Endothelial cell of umbilical vein (primary cell): Measurements from ENCODE around the gene PCGF3. TPM values are rescaled to one million over a fixed set of nuclear protein-coding genes. Genes with fewer than 3 reads are reported as not detected.

Experiments used
- BruUV-seq: library from RNA; stranded (reverse); fragments of 400-500 nt; replicated peaks from 2 replicates; lab custom pipeline; 2021; lab: Mats Ljungman, UMichigan
- CTCF ChIA-PET: fragments of 300-600, 350-600 bp; sonication (Branson Sonifier 250); formaldehyde crosslinking; loops from one replicate; lab custom pipeline; 2021; ENCODE audit warnings: antibody characterized with exemption, inconsistent platforms; lab: Charles Lee
- POLR2A ChIA-PET: fragments of 300-600, 350-600 bp; sonication (Branson Sonifier 250); formaldehyde crosslinking; loops from one replicate; lab custom pipeline; 2021; ENCODE audit warnings: antibody characterized with exemption, inconsistent platforms; lab: Charles Lee
- DNase-seq: peaks from one replicate; pipeline ENCODE4 v3.0.0-alpha.2; 2011; ENCODE audit warnings: low read depth, low spot score
- FAIRE-seq: peaks from 2 replicates; lab custom pipeline; 2011; peaks lifted over from hg19 to GRCh38; lab: Jason Lieb, UNC
- H2AFZ ChIP-seq: 2 replicates; pipeline ENCODE4 v1.6.0; 2012; ENCODE audit warnings: low read depth, low read length, control low read depth, inconsistent platforms
- H3K27ac ChIP-seq: 2 replicates; pipeline ENCODE4 v1.5.1; 2011; ENCODE audit warnings: low read depth, mild to moderate bottlenecking, control low read depth, low read length, moderate library complexity; ENCODE audit not compliant: insufficient read depth
- H3K27me3 ChIP-seq, 2 experiments: 2 replicates each; pipeline versions ENCODE4 v1.6.0 to v1.6.1; 2011; ENCODE audit warnings: low read length in 2 of 2, mixed read lengths in 1 of 2; ENCODE audit not compliant: control insufficient read depth in 2 of 2, insufficient read depth in 2 of 2
- H3K36me3 ChIP-seq, 2 experiments: 2 replicates in 1 of 2; 3 replicates in 1 of 2; pipeline ENCODE4 v1.5.1; 2011; ENCODE audit warnings: low read length in 2 of 2, mild to moderate bottlenecking in 1 of 2, moderate library complexity in 1 of 2; ENCODE audit not compliant: control insufficient read depth in 2 of 2, insufficient read depth in 2 of 2; ENCODE audit errors: extremely low read depth in 1 of 2
- H3K4me1 ChIP-seq: 3 replicates; pipeline ENCODE4 v1.5.1; 2011; ENCODE audit warnings: mild to moderate bottlenecking, low read length; ENCODE audit not compliant: control insufficient read depth, insufficient read depth; ENCODE audit errors: extremely low read depth
- H3K4me2 ChIP-seq: 2 replicates; pipeline ENCODE4 v1.6.1; 2011; ENCODE audit warnings: low read length, control low read depth, mixed read lengths; ENCODE audit not compliant: insufficient read depth
- H3K4me3 ChIP-seq, 3 experiments: fragments of 200-600 bp in 1 of 3; sonication (generic), shearing (Covaris generic) in 1 of 3; replicated peaks in 1 of 3; 2 replicates each; pipeline ENCODE4 v1.5.1; 2011 to 2016; ENCODE audit warnings: control low read depth in 3 of 3, low read length in 3 of 3, mild to moderate bottlenecking in 2 of 3, inconsistent platforms in 1 of 3, low read depth in 1 of 3, moderate library complexity in 1 of 3; ENCODE audit not compliant: insufficient read depth in 1 of 3
- H3K79me2 ChIP-seq: 2 replicates; pipeline ENCODE4 v1.6.0; 2012; ENCODE audit warnings: low read length, inconsistent platforms; ENCODE audit not compliant: control insufficient read depth, insufficient read depth
- H3K9ac ChIP-seq: replicated peaks from 2 replicates; pipeline ENCODE3; 2011; ENCODE audit warnings: low read length, control low read depth; ENCODE audit not compliant: insufficient read depth; ENCODE audit errors: extremely low read depth
- H3K9me1 ChIP-seq: replicated peaks from 3 replicates; pipeline ENCODE4 v1.6.0; 2011; ENCODE audit warnings: mild to moderate bottlenecking, low read length; ENCODE audit not compliant: control insufficient read depth, insufficient read depth; ENCODE audit errors: extremely low read depth
- H3K9me3 ChIP-seq: replicated peaks from 2 replicates; pipeline ENCODE4 v1.5.1; 2012; ENCODE audit warnings: low read length, inconsistent platforms; ENCODE audit not compliant: control insufficient read depth, insufficient read depth
- H4K20me1 ChIP-seq: replicated peaks from 2 replicates; pipeline ENCODE3; 2011; ENCODE audit warnings: mild to moderate bottlenecking, low read length; ENCODE audit not compliant: control insufficient read depth, insufficient read depth; ENCODE audit errors: extremely low read depth
- CTCF ChIP-seq, 2 donors: IDR thresholded peaks; 1 replicate in 1 of 2; 2 replicates in 1 of 2; pipeline ENCODE4 v1.5.1; 2011; ENCODE audit warnings: low read length in 2 of 2, mild to moderate bottlenecking in 2 of 2, moderate library complexity in 2 of 2, control low read depth in 1 of 2, inconsistent platforms in 1 of 2, low read depth in 1 of 2; ENCODE audit not compliant: insufficient read depth in 1 of 2; ENCODE audit errors: extremely low read depth in 1 of 2
- EZH2 ChIP-seq: IDR thresholded peaks from 2 replicates; pipeline ENCODE4 v1.6.1; 2012; ENCODE audit warnings: borderline replicate concordance, low read depth, mild to moderate bottlenecking, moderate library complexity, low read length, inconsistent platforms; ENCODE audit not compliant: severe bottlenecking
- FOS ChIP-seq: IDR thresholded peaks from 2 replicates; pipeline ENCODE4 v1.6.1; 2011; ENCODE audit warnings: mild to moderate bottlenecking, low read length, moderate library complexity, borderline replicate concordance; ENCODE audit not compliant: insufficient read depth
- GATA2 ChIP-seq: IDR thresholded peaks from 2 replicates; pipeline ENCODE4 v1.7.0; 2011; ENCODE audit warnings: low read depth, mild to moderate bottlenecking, moderate library complexity, mixed read lengths, low read length; ENCODE audit not compliant: insufficient read length, insufficient read depth
- JUN ChIP-seq: IDR thresholded peaks from 2 replicates; pipeline ENCODE4 v1.6.1; 2011; ENCODE audit warnings: borderline replicate concordance, low read depth; ENCODE audit not compliant: insufficient read length, insufficient read depth
- MAX ChIP-seq: IDR thresholded peaks from 2 replicates; pipeline ENCODE4 v1.6.1; 2011; ENCODE audit not compliant: insufficient read depth, insufficient read length
- MYC ChIP-seq: IDR thresholded peaks from one replicate; pipeline ENCODE4 v1.6.1; 2011; ENCODE audit warnings: mild to moderate bottlenecking, low read depth, low read length
- POLR2A ChIP-seq: IDR thresholded peaks from 2 replicates; pipeline ENCODE4 v1.6.1; 2012; ENCODE audit warnings: low read depth, mild to moderate bottlenecking, control low read depth, low read length
- POLR2AphosphoS5 ChIP-seq: IDR thresholded peaks from 2 replicates; pipeline ENCODE4 v1.6.1; 2012; ENCODE audit warnings: low read depth, mild to moderate bottlenecking, control low read depth, low read length, moderate library complexity; ENCODE audit not compliant: insufficient read depth
- dilution Hi-C: fragments of 300-500 bp; cut with MboI; formaldehyde crosslinking; loops from one replicate; pipeline ENCODE4 v1.15.0; 2019; ENCODE audit warnings: low sequenced_read_pairs; ENCODE audit not compliant: extremely low pct_ligation_motif_present
- intact Hi-C: fragments of 100-400 bp; cut with micrococcal nuclease; formaldehyde crosslinking; loops from one replicate; pipeline ENCODE4 v1.10.0; 2022
- polyA plus RNA-seq, 4 experiments: library from polyadenylated mRNA; depleted of rRNA in 3 of 4; stranded (reverse) in 3 of 4; unstranded in 1 of 4; fragments of >200 nt; gene quantifications; 2 replicates each; pipeline versions ENCODE4 v1.2.1 to v1.2.3, GENCODE V29; 2011 to 2012; ENCODE audit warnings: missing spikeins in 1 of 4
- total RNA-seq: library from RNA; stranded (reverse); gene quantifications from 2 replicates; pipeline ENCODE4 v1.2.3, GENCODE V29; 2021

PCGF3 gene
- total and polyA plus RNA-seq, 2 donors (not counting 3 experiments of a cell fraction or from before 2014, with no cell fraction given) = 70.2 to 91.8 TPM

DNA sequence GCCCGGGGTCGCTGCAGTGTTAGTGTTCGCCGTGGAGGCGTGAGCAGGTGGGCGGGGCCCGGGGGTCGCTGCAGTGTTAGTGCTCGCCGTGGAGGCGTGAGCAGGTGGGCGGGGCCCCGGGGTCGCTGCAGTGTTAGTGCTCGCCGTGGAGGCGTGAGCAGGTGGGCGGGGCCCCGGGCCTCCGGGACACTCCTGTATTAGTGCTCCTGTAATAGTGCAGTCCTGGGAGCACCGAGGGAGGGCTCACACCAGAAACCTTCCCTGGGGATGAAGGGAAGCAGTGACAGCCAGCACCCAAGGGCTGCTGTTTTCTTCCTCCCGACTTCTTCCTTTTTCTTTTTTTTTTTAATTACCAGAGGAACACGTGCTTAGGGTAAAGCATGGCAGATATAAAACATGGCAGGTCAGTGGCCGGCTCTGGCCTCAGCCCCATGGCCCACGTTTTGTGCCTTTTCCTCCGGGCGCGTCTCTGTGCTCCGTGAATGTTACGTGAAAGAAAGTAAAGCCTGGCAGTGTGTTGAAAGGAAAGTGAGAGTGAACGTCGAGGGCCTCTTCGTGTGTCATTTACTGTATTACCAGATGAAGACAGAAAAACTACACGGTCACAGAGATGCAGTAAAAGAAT is 42.0 kb downstream of the PCGF3 start:
- peaks cover 11% of the 10 kb centered on the region for H3K4me1 ChIP-seq
- peaks cover 3% of the 10 kb centered on the region for H4K20me1 ChIP-seq
- H3K4me3 ChIP-seq = no peak overlapping the region
- dilution Hi-C loops = no loop called here
- TF ChIP-seq FOS (no peak), CTCF (IDR thresholded peaks at IDR 0.05; ENCODE audit: extremely low read depth in 1 of 2, insufficient read depth in 1 of 2, low read depth in 1 of 2, low read length in 2 of 2) (no peak), MYC (no peak), EZH2 (no peak), MAX (no peak), GATA2 (no peak), JUN (no peak), POLR2AphosphoS5 (no peak), POLR2A (no peak)
- no peak overlapping the region for H3K9ac ChIP-seq
- no peak overlapping the region for H2AFZ ChIP-seq
- no peak overlapping the region for H3K4me2 ChIP-seq
- intact Hi-C loops = no loop called here
- BruUV-seq = no TSS peak
- peaks cover 4 to 23% of the 10 kb centered on the region in 2 experiments for H3K36me3 ChIP-seq
- ChIA-PET POLR2A (no interaction called here), CTCF (no interaction called here)
- no peaks in the 10 kb centered on the region for H3K9me1 ChIP-seq
- DNase-seq (no peak), FAIRE-seq (no peak)
- no peak overlapping the region for H3K27ac ChIP-seq
- H3K79me2 ChIP-seq = peaks cover 13% of the 10 kb centered on the region
- no peaks in the 10 kb centered on the region for H3K9me3 ChIP-seq
- no peaks in the 10 kb centered on the region for H3K27me3 ChIP-seq
